Glomerular endothelial cell (primary cell): ENCODE results near the gene LBX1. TPM values are rescaled to one million over a fixed set of nuclear protein-coding genes. Genes with fewer than 3 reads are reported as not detected.

Source experiments
- DNase-seq: peaks from one replicate; pipeline ENCODE4 v3.0.0-alpha.2; 2011; ENCODE audit warnings: low read depth, low spot score; ENCODE audit errors: extremely low read depth
- total RNA-seq: library from RNA; depleted of rRNA; stranded (reverse); fragments of >200 nt; gene quantifications from 2 replicates; pipeline ENCODE4 v1.2.3, GENCODE V29; 2015

LBX1 gene
- total RNA-seq = not detected in 2 replicates

GRCh38 chr10:101229266-101230182 is at the start of gene LBX1:
Gene LBX1, minus strand, starts transcription at chr10:101229463. Its CDS starts 648 bp downstream, at chr10:101228815.
- no peak for DNase-seq

DNA sequence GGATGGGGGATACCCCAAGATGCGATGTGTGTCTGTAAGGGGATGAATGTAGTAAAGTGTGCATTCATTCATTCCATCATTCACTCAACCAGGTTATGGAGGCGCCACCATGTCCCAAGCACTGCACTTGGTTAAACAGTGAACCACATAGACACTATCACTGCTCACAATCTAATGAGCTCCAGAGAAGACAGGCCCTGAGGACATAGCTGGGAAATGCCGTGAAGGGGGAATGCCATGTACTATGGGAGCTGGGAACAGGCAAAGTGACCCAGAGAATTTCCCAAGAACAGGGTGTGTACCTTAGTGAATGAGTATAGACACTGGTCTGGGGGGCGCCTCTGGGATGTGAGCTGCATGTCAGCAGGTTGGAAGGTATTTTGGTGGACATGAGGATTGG is 44.5 kb upstream of the LBX1 start:
- DNase-seq = no peak

GRCh38 chr10:101273330-101273729 is 44.1 kb upstream of the LBX1 start:
- no peak for DNase-seq

DNA sequence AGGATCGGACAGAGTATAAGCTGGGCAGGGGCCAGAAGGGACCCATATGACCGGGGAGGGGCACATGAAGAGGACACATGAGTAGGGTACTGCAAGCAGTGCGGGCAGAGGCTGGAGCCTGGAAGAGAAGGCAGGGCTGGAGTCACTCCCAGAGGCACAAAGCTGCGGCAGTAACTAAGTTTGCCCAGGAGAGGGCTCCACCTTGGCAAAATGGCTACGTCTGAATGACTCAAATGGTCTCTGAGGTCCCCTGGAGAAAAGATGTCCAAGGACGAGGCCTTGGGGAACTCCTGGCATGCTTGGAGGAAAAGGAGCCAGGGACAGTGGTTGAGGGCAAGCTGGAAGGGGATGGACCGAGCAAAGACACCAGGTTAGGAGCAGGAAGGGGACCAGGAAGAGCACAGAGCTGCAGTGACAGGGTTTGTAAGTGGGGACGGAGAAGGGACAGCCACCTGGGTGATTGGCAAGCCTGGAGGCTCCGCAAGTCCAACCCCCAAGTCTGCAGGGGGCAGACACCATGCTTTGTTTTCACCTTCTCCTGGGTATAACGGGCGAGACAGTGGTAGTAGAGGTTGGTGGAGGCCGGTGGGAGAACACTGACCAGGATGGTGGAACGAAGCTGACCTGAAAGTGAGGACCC is 43.1 kb upstream of the LBX1 start:
- DNase-seq = peak; percentile 25

DNA sequence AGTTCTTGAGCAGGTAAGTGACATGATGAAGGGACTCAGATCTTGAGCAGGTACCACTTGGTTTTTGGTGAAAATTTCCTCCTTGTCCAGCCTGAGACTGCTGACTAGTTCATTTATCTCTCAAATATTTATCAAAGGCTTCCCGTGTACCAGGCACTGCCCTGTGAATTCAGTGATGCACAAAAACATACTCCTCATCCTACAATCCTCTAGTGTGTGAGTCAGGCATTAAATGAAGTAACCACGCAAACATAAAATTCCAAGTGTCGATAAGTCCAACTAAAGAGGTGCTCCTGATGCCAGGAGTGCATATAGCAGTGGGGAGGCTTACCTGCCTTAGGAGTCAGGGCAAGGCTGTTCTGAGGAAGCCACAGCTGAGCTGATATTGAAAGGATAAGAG is 41.5 kb upstream of the LBX1 start:
- DNase-seq = no peak

DNA sequence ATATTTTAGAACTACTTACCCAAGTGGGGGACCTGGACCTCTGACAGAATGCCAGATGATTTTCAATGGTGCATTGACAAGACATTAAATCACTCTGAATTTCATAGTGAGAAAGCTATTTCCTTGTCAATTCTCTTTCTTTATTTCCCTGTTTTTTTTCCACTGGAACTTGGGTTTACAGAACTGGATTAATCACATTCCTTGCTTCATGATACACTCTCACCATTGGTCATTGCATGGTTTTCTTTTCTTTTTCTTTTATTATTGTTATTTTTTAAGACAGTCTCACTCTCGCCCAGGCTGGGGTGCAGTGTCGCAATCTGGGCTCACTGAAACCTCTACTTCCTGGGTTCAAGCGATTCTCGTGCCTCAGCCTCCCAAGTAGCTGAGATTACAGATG is 38.5 kb upstream of the LBX1 start:
- no peak for DNase-seq

GRCh38 chr10:101267290-101267680 is 38.0 kb upstream of the LBX1 start:
- no peak for DNase-seq

DNA sequence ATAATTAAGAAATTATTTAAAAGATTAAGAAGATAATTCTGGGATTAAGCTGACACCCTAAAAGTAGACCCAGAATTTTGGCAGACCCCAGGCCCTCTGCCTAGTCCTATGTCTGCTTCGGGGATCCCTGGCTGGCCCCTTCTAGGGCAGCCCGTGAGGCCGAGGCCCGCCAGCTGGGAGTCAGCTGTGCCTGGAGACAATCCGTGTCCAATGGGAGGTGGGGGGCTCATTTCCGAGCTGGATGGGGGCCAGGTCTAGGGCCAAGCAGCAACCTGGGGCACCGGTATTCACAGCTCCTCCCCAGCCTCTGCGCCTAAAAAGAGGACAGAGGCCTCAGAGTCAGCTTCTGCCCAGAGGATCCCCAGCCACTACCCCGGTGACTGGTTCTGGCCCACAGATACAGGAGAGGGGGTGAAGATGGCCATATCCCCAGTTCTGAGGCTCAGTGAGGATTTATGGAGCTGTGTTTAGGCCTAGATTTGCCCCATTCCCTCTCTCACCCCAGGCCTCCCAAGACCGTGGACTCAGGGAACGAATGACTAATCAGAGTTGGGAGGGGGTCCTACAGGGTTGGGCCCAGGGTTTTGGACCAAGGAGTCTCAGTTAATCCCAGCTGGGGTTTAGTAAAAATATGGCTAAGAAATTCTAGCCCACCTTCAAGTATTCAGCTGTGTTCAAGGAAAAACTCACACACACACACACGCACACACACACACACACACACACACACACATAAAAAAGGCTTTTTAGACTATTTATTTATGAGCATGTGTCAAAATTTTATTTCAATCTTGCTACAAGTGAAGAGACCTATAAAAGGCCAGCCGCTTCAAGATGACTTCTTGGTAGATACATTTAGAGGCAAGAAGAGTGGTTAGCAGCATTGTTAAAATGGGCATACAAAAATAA is 37.4 kb upstream of the LBX1 start:
- DNase-seq = no peak

GRCh38 chr10:101263150-101263752 is 34.0 kb upstream of the LBX1 start:
- no peak for DNase-seq

GRCh38 chr10:101262147-101262546 is 32.9 kb upstream of the LBX1 start:
- no peak for DNase-seq

DNA sequence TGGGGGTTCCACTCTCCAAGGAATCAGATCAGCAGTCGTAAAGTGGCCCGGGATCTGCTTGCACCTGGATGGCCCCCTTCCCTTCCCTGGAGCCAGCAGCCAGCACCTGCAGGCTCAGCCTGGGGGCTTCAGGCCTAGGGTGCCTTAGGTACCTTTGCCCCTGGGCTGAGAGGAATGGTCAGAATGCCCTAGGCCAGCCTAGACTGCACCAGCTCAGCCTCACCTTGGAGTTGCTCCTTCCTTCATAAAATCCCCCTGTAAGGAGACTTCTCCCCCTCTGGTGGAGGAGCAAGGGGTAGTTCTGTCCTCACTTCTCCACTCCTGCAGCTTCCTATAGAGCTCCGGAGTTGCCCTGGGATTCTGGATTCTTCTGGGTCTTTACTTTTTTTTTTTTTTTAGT is 32.4 kb upstream of the LBX1 start:
- no peak for DNase-seq

GRCh38 chr10:101260764-101261481 is 31.7 kb upstream of the LBX1 start:
- no peak for DNase-seq

DNA sequence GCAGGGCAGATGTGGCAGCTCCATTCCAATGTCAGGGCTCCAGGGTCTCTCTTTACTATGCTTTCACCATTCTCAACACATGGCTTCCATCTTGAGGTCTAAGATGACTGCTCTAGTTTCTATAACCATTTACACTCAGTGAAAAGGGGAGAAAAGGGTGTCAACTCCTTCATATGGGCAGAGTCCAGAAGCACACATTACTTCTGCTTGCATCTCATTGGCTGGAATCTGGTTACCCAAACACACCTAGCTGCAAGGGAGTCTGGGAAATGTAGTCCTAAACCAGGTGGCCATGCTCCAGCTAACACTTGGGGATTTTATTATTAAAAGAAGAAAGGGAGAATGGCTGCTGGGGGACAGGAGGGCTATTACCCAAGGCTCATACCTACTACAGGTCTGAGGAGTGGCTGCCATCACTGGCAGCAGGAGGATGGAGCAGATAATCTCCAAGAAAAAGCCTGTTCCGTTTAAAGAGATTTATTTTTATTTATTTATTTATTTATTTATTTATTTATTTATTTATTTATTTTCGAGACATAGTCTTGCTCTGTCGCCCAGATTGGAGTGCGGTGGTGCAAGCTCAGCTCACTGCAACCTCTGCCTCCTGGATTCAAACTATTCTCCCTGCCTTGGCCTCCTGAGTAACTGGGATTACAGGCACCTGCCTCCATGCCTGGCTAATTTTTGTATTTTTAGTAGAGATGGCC is 29.1 kb upstream of the LBX1 start:
- DNase-seq = no peak

DNA sequence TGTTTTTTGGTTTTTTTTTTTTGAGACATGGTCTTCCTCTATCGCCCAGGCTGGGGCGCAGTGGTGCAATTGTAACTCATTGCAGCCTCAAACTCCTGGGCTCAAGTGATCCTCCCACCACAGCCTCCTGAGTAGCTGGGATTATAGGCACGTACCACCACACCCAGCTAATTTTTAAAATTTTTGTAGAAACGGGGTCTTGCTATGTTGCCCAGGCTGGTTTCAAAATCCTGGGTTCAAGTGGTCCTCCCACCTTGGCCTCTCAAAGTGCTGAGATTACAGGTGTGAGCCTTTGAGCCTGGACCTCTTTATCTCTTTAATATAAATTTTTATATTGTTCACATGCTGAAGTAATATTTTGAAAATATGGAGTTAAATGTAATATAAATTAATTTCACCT is 28.2 kb upstream of the LBX1 start:
- no peak for DNase-seq

DNA sequence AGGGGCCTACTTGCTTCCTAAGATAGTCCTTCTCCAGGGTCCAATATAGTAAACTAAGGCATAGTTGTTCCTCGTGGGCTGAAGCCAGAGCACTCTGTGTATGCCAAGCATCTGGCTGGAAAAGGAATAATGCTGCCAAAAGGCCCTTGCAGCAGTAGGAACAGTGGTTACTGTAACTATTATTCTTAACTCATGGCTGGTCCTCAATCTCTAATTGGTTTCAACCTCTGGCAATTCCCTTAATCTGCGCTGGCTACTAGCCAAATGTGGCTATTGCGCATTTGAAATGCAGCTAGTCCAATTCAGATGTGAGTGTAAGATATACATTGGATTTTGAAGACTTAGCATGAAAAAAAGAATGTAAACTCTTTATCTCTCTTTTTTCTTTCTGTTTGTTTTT is 27.8 kb upstream of the LBX1 start:
- DNase-seq = no peak

DNA sequence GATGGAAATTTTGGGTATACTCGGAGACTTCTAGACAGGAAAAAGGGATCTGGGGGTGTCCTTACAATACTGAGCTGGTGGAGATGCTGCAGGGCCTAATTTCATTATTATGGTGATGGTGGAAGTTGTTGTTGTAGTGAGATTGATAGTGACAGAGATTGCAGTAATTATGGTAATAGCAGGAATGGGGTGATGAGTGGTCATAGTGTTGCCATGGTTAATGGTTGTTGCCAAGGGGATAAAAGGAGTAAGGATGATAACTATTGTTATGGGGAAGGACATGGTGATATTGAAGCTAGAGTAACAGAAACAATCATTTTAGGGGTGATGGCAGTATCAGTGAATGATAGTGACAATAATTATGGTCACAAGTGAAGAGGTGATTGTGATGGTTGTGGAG is 27.1 kb upstream of the LBX1 start:
- DNase-seq = no peak

GRCh38 chr10:101250136-101250535 is 20.9 kb upstream of the LBX1 start:
- DNase-seq = no peak

GRCh38 chr10:101249171-101249581 is 19.9 kb upstream of the LBX1 start:
- no peak for DNase-seq

DNA sequence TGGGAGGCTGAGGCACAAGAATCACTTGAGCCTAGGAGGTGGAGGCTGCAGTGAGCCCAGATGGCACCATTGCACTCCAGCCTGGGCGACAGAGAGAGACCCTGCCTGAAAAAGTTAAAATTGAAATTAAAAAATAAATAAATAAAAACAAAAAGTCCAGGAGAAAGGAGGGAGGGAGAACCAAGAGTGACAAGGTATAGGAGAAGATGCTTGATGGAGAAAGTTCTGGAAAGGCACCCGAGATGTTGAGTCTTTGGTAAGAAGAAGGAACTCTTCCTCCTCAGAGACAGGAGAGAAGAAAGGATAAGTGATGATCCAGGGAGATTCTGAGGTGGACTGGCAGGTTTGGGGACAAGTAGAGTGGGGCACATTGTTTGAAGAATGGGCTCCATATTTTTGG is 17.4 kb upstream of the LBX1 start:
- no peak for DNase-seq
